Breast epithelium (tissue), 4 donors: ENCODE measurements around the gene PSKH1. TPM values are rescaled to one million over a fixed set of nuclear protein-coding genes. Genes with fewer than 3 reads are reported as not detected.

ENCODE experiments used
- DNase-seq, 2 donors: peaks; one replicate each; pipeline ENCODE4 v3.0.0-alpha.2; 2019; ENCODE audit warnings: low spot score in 2 of 2
- H3K27ac ChIP-seq, 2 donors: fragments of 200-600 bp; sonication (generic) in 1 of 2; one replicate each; pipeline ENCODE4 v1.5.1; 2016 to 2019; ENCODE audit warnings: mild to moderate bottlenecking in 1 of 2
- H3K27me3 ChIP-seq, 2 donors: fragments of 200-600 bp; sonication (generic) in 1 of 2; one replicate each; pipeline versions ENCODE4 v1.5.1 to v1.6.0; 2017 to 2019; ENCODE audit warnings: control low read depth in 1 of 2, mild to moderate bottlenecking in 1 of 2
- H3K36me3 ChIP-seq: fragments of 200-600 bp; one replicate; pipeline ENCODE4 v1.5.1; 2019
- H3K4me1 ChIP-seq, 2 donors: fragments of 200-600 bp; sonication (generic); one replicate each; pipeline ENCODE4 v1.5.1; 2016 to 2019; ENCODE audit warnings: control low read depth in 1 of 2
- H3K4me3 ChIP-seq, 3 donors: fragments of 200-600 bp; sonication (generic); 1 replicate in 2 of 3; 2 replicates in 1 of 3; pipeline ENCODE4 v1.5.1; 2016 to 2019; ENCODE audit warnings: mild to moderate bottlenecking in 3 of 3, moderate library complexity in 2 of 3
- H3K9me3 ChIP-seq, 2 donors: fragments of 200-600 bp; sonication (generic) in 1 of 2; one replicate each; pipeline ENCODE4 v1.5.1; 2016 to 2019; ENCODE audit warnings: control low read depth in 1 of 2
- POLR2A ChIP-seq: fragments of 450-650 bp; IDR thresholded peaks from one replicate; pipeline ENCODE4 v1.6.1; 2016; ENCODE audit warnings: antibody characterized with exemption, mild to moderate bottlenecking, moderate library complexity
- POLR2AphosphoS5 ChIP-seq, 3 donors: sonication (generic); formaldehyde crosslinking; IDR thresholded peaks; one replicate each; pipeline ENCODE4 v1.6.1; 2017; ENCODE audit warnings: antibody characterized with exemption in 3 of 3
- intact Hi-C: fragments of 100-400 bp; cut with DNase I; formaldehyde crosslinking; loops from one replicate; pipeline ENCODE4 v1.15.1; 2023; ENCODE audit warnings: low total_unique reads
- total RNA-seq, 3 donors: library from RNA; depleted of rRNA; stranded (reverse); fragments of >200 nt; gene quantifications; one replicate each; pipeline ENCODE4 v1.1.0, GENCODE V29; 2016
- TF ChIP-seq, protein P1 (sequence below), 3 donors: fragments of 450-650 bp; IDR thresholded peaks; one replicate each; pipeline ENCODE4 v1.5.1; 2016 to 2017; ENCODE audit warnings: antibody characterized with exemption in 3 of 3, mild to moderate bottlenecking in 3 of 3, moderate library complexity in 3 of 3

Gene PSKH1
- total RNA-seq, 3 donors from 2014 or later, result 17.3 to 20.5 (median 17.4) TPM

DNA sequence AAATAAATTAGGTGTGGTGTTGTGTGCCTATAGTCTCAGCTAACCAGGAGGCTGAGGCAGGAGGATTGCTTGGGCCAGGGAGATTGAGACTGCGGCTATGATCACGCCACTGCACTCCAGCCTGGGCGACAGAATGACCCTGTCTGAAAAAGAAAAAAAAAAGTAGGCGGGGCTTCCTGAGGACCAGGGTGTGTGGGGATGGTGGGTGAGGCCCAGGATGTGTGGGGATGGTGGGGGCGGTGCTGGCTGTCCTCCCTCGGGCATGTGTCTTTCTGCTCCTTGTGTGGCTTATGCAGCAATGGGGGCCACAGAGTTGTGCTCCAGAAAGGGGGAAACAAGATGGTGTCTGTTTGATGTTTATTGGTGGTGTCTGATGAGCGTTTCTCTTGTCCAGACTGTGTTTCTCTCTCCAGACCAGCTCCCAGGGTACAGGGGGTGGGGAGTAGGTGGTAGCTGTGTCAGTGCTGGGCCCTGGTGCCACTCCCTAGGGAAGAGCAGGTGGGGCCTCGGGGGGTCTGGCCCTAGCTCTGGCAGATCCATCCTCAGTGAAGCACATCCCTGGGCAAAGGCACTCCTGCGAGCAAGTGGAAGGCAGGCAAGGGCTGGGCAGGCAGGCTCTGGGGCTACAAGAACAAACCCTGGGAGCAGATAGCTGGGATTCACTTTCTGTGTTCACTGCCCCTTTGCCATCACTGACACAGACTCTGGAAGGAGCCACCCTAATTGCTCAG is 48.6 kb downstream of the PSKH1 start:
- intact Hi-C loops, result no loop called here
- Histone ChIP-seq H3K4me3 (no peak overlapping the region), H3K27me3 (no peaks in the 10 kb centered on the region), H3K4me1 (peaks cover 8% of the 10 kb centered on the region in 2 donors), H3K27ac (peak overlapping the region in 1 of 2 donors; percentile 38), H3K9me3 (no peaks in the 10 kb centered on the region), H3K36me3 (no peaks in the 10 kb centered on the region)
- DNase-seq, result no peak
- TF ChIP-seq, protein P1, sequence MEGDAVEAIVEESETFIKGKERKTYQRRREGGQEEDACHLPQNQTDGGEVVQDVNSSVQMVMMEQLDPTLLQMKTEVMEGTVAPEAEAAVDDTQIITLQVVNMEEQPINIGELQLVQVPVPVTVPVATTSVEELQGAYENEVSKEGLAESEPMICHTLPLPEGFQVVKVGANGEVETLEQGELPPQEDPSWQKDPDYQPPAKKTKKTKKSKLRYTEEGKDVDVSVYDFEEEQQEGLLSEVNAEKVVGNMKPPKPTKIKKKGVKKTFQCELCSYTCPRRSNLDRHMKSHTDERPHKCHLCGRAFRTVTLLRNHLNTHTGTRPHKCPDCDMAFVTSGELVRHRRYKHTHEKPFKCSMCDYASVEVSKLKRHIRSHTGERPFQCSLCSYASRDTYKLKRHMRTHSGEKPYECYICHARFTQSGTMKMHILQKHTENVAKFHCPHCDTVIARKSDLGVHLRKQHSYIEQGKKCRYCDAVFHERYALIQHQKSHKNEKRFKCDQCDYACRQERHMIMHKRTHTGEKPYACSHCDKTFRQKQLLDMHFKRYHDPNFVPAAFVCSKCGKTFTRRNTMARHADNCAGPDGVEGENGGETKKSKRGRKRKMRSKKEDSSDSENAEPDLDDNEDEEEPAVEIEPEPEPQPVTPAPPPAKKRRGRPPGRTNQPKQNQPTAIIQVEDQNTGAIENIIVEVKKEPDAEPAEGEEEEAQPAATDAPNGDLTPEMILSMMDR (IDR thresholded peaks at IDR 0.05), result no peak
- TF ChIP-seq POLR2AphosphoS5 (IDR thresholded peaks at IDR 0.05) (no peak), POLR2A (no peak)

DNA sequence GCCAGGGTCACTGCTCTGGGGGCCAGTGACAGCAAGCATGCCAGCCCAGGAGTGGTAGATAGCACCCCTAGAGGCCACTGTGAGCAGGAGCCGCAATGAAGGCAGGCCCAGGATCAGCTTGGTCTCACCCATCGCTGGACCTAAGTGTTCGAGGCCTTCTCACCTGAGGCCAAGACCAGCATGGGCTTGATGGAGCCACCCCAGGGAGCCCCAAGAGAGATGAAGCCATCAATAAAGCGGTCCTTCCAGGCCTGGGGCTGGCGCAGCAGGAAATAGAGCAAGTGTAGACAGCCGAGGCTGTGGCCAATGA is 49.1 kb downstream of the PSKH1 start:
- no peaks in the 10 kb centered on the region for H3K36me3 ChIP-seq
- H3K4me1 ChIP-seq, result peaks cover 3 to 8% of the 10 kb centered on the region in 2 donors
- H3K9me3 ChIP-seq, result no peaks in the 10 kb centered on the region
- no peak overlapping the region for H3K27ac ChIP-seq
- no peaks in the 10 kb centered on the region for H3K27me3 ChIP-seq
- TF ChIP-seq, protein P1 (IDR thresholded peaks at IDR 0.05), result peak in 2 of 3 donors; percentile 38 to 44
- no peak for TF ChIP-seq POLR2A
- no peak for DNase-seq
- intact Hi-C loops, result no loop called here
- no peak overlapping the region for H3K4me3 ChIP-seq

DNA sequence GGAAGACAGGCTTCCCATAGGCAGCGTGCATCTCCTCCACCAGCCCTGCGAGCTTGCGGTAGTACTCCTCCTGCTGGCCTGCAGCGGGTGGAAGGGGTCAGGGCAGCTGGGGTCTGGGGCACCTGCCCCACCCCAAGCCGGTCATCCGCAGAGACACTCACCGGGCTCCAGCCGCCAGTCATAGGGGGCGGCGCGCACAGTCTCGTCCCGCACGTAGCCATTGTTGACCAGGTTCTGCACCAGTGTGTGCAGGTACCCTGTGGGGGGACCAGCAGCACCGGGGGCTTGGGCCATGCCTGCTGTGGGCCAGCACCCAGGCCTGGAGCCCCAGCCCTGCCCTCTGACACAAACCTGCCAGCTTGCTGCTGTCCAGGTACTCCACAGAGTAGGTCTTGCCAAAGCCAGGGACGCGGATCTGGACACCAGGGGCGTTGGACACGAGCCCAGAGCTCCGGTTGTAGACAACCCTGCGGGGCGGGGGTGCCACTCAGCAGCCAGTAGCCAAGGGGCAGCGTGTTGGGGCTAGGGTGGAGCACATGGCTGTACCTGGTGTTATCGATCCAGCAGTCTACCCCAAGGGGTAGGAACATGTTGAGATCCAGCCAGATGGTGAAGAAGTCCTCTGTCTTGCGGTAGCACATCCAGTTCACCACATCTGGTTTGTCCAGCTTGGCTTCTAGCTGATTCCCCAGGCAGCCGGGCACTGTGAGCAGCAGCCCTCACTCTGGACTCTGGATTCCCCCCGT is 49.6 kb downstream of the PSKH1 start:
- Histone ChIP-seq H3K4me3 (no peak overlapping the region), H3K4me1 (peaks cover 0 to 8% of the 10 kb centered on the region in 2 donors), H3K27ac (peak overlapping the region; percentile 21 to 91), H3K27me3 (no peaks in the 10 kb centered on the region), H3K9me3 (no peaks in the 10 kb centered on the region), H3K36me3 (no peaks in the 10 kb centered on the region)
- no peak for TF ChIP-seq POLR2A
- TF ChIP-seq POLR2AphosphoS5 (IDR thresholded peaks at IDR 0.05), result peak in 1 of 3 donors; percentile 13
- intact Hi-C loops, result no loop called here
- no peak for DNase-seq

DNA sequence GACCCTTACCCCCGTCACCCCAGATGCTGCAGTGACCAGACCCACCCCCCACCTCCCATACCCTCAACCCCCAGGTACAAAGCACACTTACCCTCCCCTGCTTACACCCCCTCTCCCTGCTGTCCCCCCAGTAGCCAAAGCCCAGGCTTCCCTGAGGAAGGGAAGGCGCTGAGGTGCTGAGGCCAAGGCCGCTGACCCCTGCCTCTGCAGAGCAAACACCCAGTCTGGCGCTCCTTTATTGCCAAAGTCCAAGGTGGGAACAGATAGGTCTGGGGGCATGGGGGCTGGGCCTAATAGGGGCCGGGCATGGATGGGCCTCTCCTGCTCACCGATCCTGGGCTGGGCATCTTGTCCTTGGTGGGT is 50.2 kb downstream of the PSKH1 start:
- intact Hi-C loops, result no loop called here
- no peak for DNase-seq
- H3K36me3 ChIP-seq, result no peaks in the 10 kb centered on the region
- no peaks in the 10 kb centered on the region for H3K9me3 ChIP-seq
- H3K4me3 ChIP-seq, result no peak overlapping the region
- TF ChIP-seq, protein P1 (IDR thresholded peaks at IDR 0.05), result no peak
- TF ChIP-seq POLR2AphosphoS5 (IDR thresholded peaks at IDR 0.05), result no peak
- TF ChIP-seq POLR2A, result no peak
- H3K27me3 ChIP-seq, result no peaks in the 10 kb centered on the region
- peaks cover 0 to 8% of the 10 kb centered on the region in 2 donors for H3K4me1 ChIP-seq
- H3K27ac ChIP-seq, result peak overlapping the region; percentile 56 to 91

DNA sequence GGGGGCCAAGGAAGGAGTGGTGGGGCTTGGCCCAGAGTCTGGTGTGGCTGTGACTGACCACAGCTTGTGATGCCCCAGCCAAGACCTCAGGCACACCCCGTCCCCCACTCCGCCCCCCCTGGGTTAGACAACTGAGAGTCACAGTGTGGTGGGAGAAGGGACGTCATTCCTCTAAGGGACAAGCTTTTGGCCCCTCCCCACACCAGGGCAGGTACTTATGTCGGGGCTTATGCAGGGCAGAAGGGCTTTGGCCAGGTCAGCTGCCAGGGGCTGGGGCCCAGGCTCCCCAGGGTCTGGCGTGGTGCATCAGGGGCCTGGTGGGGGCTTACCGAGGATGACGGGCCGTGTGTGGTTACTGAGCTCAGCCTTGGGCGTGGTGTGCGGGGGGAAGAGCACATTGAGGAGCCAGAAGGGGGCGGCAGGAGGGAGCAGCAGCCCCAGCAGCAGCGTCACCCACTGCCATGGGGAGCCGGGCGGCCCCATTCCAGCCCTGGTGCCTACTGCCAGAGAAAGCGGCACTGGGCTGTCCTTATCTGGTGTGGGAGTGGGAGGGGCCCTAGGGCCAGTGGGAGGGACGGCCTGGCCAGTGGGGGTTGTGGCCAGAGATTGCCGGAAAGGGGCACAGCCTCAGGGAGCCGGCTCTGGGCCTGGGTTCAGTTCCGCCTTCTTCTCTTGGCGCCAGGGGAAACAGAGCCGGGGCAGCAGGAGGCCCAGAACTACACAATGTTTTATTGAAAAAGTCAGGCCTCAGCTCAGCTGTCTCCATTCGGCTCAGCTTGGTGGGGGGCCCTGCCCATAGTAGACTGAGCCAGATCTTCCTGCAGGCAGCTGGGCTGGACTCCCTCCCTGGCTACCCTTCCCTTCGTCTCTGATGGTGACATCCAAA is 50.8 kb downstream of the PSKH1 start, which contains the start of gene LCAT:
Gene LCAT, minus strand, starts transcription at position 502 of the 886 bp plus-strand sequence. Its CDS starts 19 bp downstream, at position 483.
- no peaks in the 10 kb centered on the region for H3K27me3 ChIP-seq
- no peaks in the 10 kb centered on the region for H3K36me3 ChIP-seq
- peak within 1 kb of the TSS; percentile 56 to 91 for H3K27ac ChIP-seq
- H3K9me3 ChIP-seq, result no peaks in the 10 kb centered on the region
- intact Hi-C loops, result no loop called here
- no peak within 1 kb of the TSS for H3K4me3 ChIP-seq
- H3K4me1 ChIP-seq, result peaks cover 0 to 8% of the 10 kb centered on the region in 2 donors
- no peak for DNase-seq
- TF ChIP-seq POLR2AphosphoS5 (IDR thresholded peaks at IDR 0.05), result no peak
- TF ChIP-seq, protein P1 (IDR thresholded peaks at IDR 0.05), result no peak
- TF ChIP-seq POLR2A, result no peak
